ENCODE measurements around the gene AFP. TPM values are rescaled to one million over a fixed set of nuclear protein-coding genes. Genes with fewer than 3 reads are reported as not detected.

The AFP gene
- total and polyA plus RNA-seq, 2 of the 8 experiments (the other 6 are each of a cell fraction or from before 2014, with no cell fraction given): 6.1 to 10.4 TPM

GRCh38 chr4:73436674-73437557, 895 bp downstream of the AFP start:
- FAIRE-seq (no peak), DNase-seq (ENCODE audit: low read depth in 1 of 2, low spot score in 2 of 2) (no peak)
- TF ChIP-seq ATF2 (IDR thresholded peaks at IDR 0.05; ENCODE audit: low read length) (no peak), NANOG (IDR thresholded peaks at IDR 0.05; ENCODE audit: insufficient read depth, low read depth, low read length, poor library complexity, severe bottlenecking) (no peak)
- Histone ChIP-seq H3K56ac (replicated peaks; ENCODE audit: insufficient read length, low read depth, low read length) (no peak overlapping the region), H2BK5ac (ENCODE audit: low read depth, low read length) (no peak overlapping the region), H4K20me1 (replicated peaks in 1 of 2; ENCODE audit: control insufficient read depth in 1 of 2, insufficient read depth in 2 of 2, low read length in 2 of 2) (no peaks in the 10 kb centered on the region), H3K4me1 (replicated peaks in 1 of 4; ENCODE audit: control insufficient read depth in 3 of 4, insufficient read depth in 4 of 4, low read length in 3 of 4) (no peaks in the 10 kb centered on the region), H2AFZ (ENCODE audit: low read length) (no peak overlapping the region), H2BK15ac (ENCODE audit: low read length) (no peak overlapping the region), H3K27me3 (replicated peaks in 1 of 4; ENCODE audit: control insufficient read depth in 3 of 4, extremely low read depth in 1 of 4, insufficient read depth in 3 of 4, low read length in 3 of 4) (no peaks in the 10 kb centered on the region), H4K91ac (replicated peaks; ENCODE audit: insufficient read length, low read length) (no peak overlapping the region), H4K8ac (ENCODE audit: extremely low read depth, insufficient read depth, low read length) (no peak overlapping the region), H3K14ac (ENCODE audit: insufficient read length) (no peak overlapping the region), H3K4ac (replicated peaks; ENCODE audit: insufficient read length, low read depth, low read length) (no peak overlapping the region), H3K9me3 (ENCODE audit: insufficient read depth in 2 of 2, low read depth in 1 of 2, low read length in 1 of 2) (no peaks in the 10 kb centered on the region), H4K5ac (ENCODE audit: insufficient read length, low read depth, low read length) (no peak overlapping the region), H2AK5ac (ENCODE audit: low read depth, low read length) (no peak overlapping the region), H3K79me1 (ENCODE audit: low read depth, low read length) (no peaks in the 10 kb centered on the region), H3K23me2 (ENCODE audit: low read depth, low read length) (no peaks in the 10 kb centered on the region), H3K18ac (ENCODE audit: extremely low read depth, low read length) (no peak overlapping the region), H3K4me2 (ENCODE audit: insufficient read depth in 1 of 2, low read depth in 2 of 2, low read length in 2 of 2) (no peak overlapping the region), H3K9ac (replicated peaks in 1 of 4; ENCODE audit: extremely low read depth in 1 of 4, low read depth in 3 of 4, low read length in 3 of 4) (no peak overlapping the region), H3K27ac (ENCODE audit: low read depth, low read length) (no peak overlapping the region), H3K23ac (ENCODE audit: insufficient read length) (no peak overlapping the region), H2BK12ac (ENCODE audit: low read depth, low read length) (no peak overlapping the region), H3K36me3 (ENCODE audit: control insufficient read depth in 2 of 4, insufficient read depth in 4 of 4, low read length in 3 of 4) (no peaks in the 10 kb centered on the region), H3K4me3 (ENCODE audit: extremely low read depth in 1 of 4, insufficient read depth in 2 of 4, low read depth in 3 of 4, low read length in 4 of 4) (no peak overlapping the region), H2BK20ac (ENCODE audit: low read length) (no peak overlapping the region), H3K79me2 (ENCODE audit: control insufficient read depth in 1 of 2, insufficient read depth in 2 of 2, low read length in 2 of 2) (no peaks in the 10 kb centered on the region), H2BK120ac (replicated peaks; ENCODE audit: low read depth, low read length) (no peak overlapping the region)
- ChIA-PET POLR2A (ENCODE audit: partially characterized antibody) (no interaction called here), CTCF (ENCODE audit: partially characterized antibody) (interaction anchor here (2.7 kb wide), 1 partner anchor 9 kb away, joined by 14 read pairs; no protein-coding TSS in a partner anchor)
- WGBS, 2 experiments (ENCODE audit: extremely low coverage in 1 of 2, insufficient coverage in 1 of 2, insufficient read length in 1 of 2, insufficient replicate concordance in 2 of 2, low coverage in 1 of 2, low lambda C conversion rate in 2 of 2, missing lambda C conversion rate in 1 of 2): 86% methylated on average over 3 of the region's 3 CpGs; no CpG with 5 or more reads in 1 of the 2 experiments
